ENCODE data around the gene GRIK3. TPM values are rescaled to one million over a fixed set of nuclear protein-coding genes. Genes with fewer than 3 reads are reported as not detected.

The GRIK3 gene
- total and polyA plus RNA-seq, 2 experiments from 2014 or later = 0.09 TPM; not detected in 1

DNA sequence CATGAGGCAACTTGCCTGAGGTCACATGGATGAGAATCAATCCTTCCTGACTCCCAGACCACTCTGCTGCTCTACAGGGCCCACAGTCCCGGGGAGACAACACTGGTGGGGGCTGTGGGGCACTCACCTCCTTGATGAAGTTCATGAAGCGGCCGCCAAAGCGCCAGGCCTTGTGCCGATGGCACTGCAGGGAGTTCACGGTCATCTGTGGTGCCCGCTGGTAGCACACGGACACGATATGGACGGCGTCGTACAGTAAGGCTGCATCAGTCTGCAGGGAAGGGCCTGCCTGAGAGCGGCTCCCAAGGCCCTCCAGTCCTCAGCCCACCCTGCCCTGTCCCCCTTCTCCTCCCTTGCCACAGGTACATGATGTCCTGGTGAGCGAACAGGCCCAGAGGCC lies 175.3 kb downstream of the GRIK3 start:
- Histone ChIP-seq H3K4me3 (no peak overlapping the region), H3K27me3 (no peaks in the 10 kb centered on the region), H3K36me3 (no peaks in the 10 kb centered on the region), H3K9me3 (ENCODE audit: low read depth) (no peaks in the 10 kb centered on the region), H3K27ac (no peak overlapping the region), H3K4me1 (ENCODE audit: low read depth) (no peaks in the 10 kb centered on the region)
- TF ChIP-seq, protein P1, sequence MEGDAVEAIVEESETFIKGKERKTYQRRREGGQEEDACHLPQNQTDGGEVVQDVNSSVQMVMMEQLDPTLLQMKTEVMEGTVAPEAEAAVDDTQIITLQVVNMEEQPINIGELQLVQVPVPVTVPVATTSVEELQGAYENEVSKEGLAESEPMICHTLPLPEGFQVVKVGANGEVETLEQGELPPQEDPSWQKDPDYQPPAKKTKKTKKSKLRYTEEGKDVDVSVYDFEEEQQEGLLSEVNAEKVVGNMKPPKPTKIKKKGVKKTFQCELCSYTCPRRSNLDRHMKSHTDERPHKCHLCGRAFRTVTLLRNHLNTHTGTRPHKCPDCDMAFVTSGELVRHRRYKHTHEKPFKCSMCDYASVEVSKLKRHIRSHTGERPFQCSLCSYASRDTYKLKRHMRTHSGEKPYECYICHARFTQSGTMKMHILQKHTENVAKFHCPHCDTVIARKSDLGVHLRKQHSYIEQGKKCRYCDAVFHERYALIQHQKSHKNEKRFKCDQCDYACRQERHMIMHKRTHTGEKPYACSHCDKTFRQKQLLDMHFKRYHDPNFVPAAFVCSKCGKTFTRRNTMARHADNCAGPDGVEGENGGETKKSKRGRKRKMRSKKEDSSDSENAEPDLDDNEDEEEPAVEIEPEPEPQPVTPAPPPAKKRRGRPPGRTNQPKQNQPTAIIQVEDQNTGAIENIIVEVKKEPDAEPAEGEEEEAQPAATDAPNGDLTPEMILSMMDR (IDR thresholded peaks at IDR 0.05; ENCODE audit: low read depth, low read length) = no peak
- DNase-seq (ENCODE audit: low read depth in 1 of 2, low spot score in 1 of 2) = no peak

DNA sequence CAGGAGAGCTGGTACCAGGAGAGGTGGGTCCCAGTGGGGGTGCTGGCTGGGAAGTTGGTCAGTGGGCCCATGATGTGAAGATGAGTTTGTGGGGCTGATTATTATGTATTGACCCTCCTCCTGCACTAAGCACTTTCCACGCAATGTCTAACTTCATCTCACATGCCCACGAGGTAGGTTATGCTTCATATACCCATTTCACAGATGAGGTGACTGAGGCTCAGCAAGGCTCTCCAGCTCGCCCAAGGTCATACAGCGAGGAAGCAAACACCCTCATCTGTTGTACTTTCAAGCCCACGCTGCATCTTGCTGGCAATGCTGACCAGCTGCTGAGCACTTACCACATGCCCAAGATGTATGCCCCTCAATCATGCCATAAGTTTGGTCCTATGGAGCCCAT lies 175.8 kb downstream of the GRIK3 start:
- Histone ChIP-seq H3K4me3 (no peak overlapping the region), H3K9me3 (ENCODE audit: low read depth) (no peaks in the 10 kb centered on the region), H3K4me1 (ENCODE audit: low read depth) (no peaks in the 10 kb centered on the region), H3K27ac (no peak overlapping the region), H3K27me3 (no peaks in the 10 kb centered on the region), H3K36me3 (no peaks in the 10 kb centered on the region)
- DNase-seq (ENCODE audit: low read depth in 1 of 2, low spot score in 1 of 2) = no peak
- TF ChIP-seq, protein P1 (IDR thresholded peaks at IDR 0.05; ENCODE audit: low read depth, low read length) = no peak

DNA sequence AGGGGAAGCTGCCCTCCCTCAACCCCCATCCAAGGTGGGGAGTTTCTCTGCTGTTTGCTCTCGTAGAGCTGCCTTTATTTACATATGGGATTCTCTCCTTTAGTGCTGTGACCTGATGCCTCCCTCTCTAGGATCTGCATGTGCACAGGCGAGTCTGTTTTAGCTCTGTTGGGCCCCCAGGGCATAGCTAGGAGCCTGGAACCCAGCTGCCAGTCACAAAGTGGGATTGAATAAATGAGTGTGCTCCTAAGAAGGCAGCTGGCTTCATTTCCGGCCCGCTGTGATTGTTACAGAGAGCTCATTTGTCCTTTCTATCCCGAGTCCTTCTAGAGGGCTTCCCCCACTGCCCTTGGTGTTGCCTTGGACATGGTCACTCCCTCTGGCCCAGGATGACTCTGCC lies 176.6 kb downstream of the GRIK3 start:
- H3K27ac ChIP-seq = no peak overlapping the region
- H3K36me3 ChIP-seq = no peaks in the 10 kb centered on the region
- no peak for DNase-seq (ENCODE audit: low read depth in 1 of 2, low spot score in 1 of 2)
- TF ChIP-seq, protein P1 (IDR thresholded peaks at IDR 0.05; ENCODE audit: low read depth, low read length) = no peak
- no peaks in the 10 kb centered on the region for H3K4me1 ChIP-seq (ENCODE audit: low read depth)
- no peaks in the 10 kb centered on the region for H3K27me3 ChIP-seq
- H3K4me3 ChIP-seq = no peak overlapping the region
- H3K9me3 ChIP-seq (ENCODE audit: low read depth) = no peaks in the 10 kb centered on the region

DNA sequence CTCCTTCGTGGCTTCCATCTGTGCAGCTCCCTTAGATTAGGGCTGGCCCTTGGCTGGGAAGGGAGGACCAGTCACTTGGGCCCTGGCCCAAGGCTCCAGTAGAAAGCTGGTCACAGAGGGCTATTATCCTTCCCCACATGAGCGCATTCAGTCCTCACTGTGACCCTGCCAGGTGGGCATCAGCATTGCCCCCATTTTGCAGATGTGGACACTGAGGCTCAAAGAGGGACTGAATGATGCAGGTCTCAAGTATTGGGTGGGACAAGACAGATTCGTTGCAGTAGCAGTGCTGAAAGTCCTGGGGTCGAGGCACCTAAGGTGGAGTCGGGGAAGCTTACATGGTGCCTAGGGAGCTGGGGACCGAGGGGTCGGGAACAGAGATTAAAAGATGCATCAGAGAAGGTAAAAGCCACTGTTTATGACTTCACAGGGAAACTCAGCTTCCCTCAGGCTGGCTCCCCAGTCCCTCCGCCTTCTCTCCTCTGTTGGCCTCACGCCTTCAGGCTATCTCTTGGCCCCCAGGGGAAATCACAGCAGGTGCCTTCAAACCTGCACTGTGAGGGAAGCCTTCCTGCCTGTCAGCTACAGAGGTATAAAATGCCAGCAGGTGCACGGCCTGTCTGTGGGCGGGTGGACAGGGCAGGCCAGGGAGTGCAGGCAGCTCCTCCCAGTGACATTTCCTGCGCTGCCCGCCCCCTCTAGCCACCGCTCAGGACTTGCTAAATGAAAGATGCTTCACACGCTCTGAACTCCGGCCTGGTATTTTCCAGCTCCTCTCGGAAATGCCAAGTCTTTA lies 178.4 kb downstream of the GRIK3 start:
- no peak overlapping the region for H3K27ac ChIP-seq
- H3K4me1 ChIP-seq (ENCODE audit: low read depth) = no peaks in the 10 kb centered on the region
- no peak overlapping the region for H3K4me3 ChIP-seq
- TF ChIP-seq, protein P1 (IDR thresholded peaks at IDR 0.05; ENCODE audit: low read depth, low read length) = no peak
- no peak for DNase-seq (ENCODE audit: low read depth in 1 of 2, low spot score in 1 of 2)
- H3K9me3 ChIP-seq (ENCODE audit: low read depth) = no peaks in the 10 kb centered on the region
- no peaks in the 10 kb centered on the region for H3K36me3 ChIP-seq
- no peaks in the 10 kb centered on the region for H3K27me3 ChIP-seq

DNA sequence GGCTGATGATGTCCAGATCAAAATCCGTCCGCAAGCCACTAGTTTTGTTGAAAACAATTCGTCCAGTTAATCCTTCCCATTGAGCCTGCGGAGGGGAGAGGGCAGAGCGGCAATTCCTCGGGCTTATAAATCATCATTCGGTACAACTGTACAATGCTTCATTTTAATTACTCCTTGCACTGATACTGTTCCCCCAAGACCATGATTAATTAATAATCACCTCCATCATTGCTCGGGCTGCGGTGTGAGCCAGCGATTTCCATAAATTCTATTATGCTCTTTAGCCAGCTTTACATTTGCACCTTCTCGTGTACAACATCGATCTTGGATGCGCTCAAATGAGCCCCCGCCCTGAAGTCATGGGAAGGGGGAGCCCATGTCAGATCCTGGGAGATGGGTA lies 180.7 kb downstream of the GRIK3 start:
- TF ChIP-seq, protein P1 (IDR thresholded peaks at IDR 0.05; ENCODE audit: low read depth, low read length) = no peak
- Histone ChIP-seq H3K9me3 (ENCODE audit: low read depth) (no peaks in the 10 kb centered on the region), H3K4me1 (ENCODE audit: low read depth) (no peaks in the 10 kb centered on the region), H3K4me3 (no peak overlapping the region), H3K36me3 (no peaks in the 10 kb centered on the region), H3K27ac (no peak overlapping the region), H3K27me3 (no peaks in the 10 kb centered on the region)
- DNase-seq (ENCODE audit: low read depth in 1 of 2, low spot score in 1 of 2) = no peak
